H1 (cell line): ENCODE data around the gene ARHGEF11. TPM values are rescaled to one million over a fixed set of nuclear protein-coding genes. Genes with fewer than 3 reads are reported as not detected.

ENCODE experiments used
- CHD2 ChIP-seq: IDR thresholded peaks from 2 replicates; pipeline ENCODE4 v1.6.1; 2012; ENCODE audit warnings: low read length, improper control_type of control experiment
- FOSL1 ChIP-seq: IDR thresholded peaks from 2 replicates; pipeline ENCODE4 v1.6.1; 2011; ENCODE audit warnings: mild to moderate bottlenecking, low read depth, low read length, moderate library complexity; ENCODE audit not compliant: insufficient read depth
- HDAC2 ChIP-seq, 2 experiments: fragments of 300-600 bp in 1 of 2; sonication (generic) in 1 of 2; IDR thresholded peaks; 2 replicates each; pipeline ENCODE4 v1.6.1; 2011 to 2012; ENCODE audit warnings: low read depth in 2 of 2, low read length in 2 of 2, mild to moderate bottlenecking in 2 of 2, moderate library complexity in 2 of 2, borderline replicate concordance in 1 of 2, inconsistent platforms in 1 of 2
- POLR2A ChIP-seq, 2 experiments: IDR thresholded peaks; 1 replicate in 1 of 2; 2 replicates in 1 of 2; pipeline ENCODE4 v1.6.1; 2011; ENCODE audit warnings: low read depth in 2 of 2, low read length in 2 of 2, mild to moderate bottlenecking in 2 of 2; ENCODE audit errors: control extremely low read depth in 1 of 2
- SAP30 ChIP-seq: fragments of 300-600 bp; sonication (generic); IDR thresholded peaks from 2 replicates; pipeline ENCODE4 v1.7.1; 2012; ENCODE audit warnings: low read length, moderate library complexity, mild to moderate bottlenecking, inconsistent platforms; ENCODE audit not compliant: insufficient read depth, insufficient replicate concordance
- SIX5 ChIP-seq: IDR thresholded peaks from 2 replicates; pipeline ENCODE4 v1.6.1; 2011; ENCODE audit warnings: mild to moderate bottlenecking, low read depth, low read length
- polyA plus RNA-seq, 7 experiments: library from polyadenylated mRNA; depleted of rRNA in 3 of 7; stranded (reverse) in 5 of 7; unstranded in 2 of 7; fragments of >200 nt in 5 of 7; fragments of 200-250 nt in 2 of 7; gene quantifications; 1 replicate in 5 of 7; 2 replicates in 1 of 7; 4 replicates in 1 of 7; pipeline versions ENCODE4 v1.2.1 to v1.2.3, GENCODE V29; 2011 to 2013; ENCODE audit warnings: missing spikeins in 2 of 7, mixed read lengths in 2 of 7
- total RNA-seq: library from RNA; stranded (reverse); fragmentation: NEBNext Ultra II Directional; extraction: Animal tissue kit (Norgen Biotek cat#: 25700); gene quantifications from 2 replicates; pipeline ENCODE4 v1.2.1, GENCODE V29; 2021

The ARHGEF11 gene
- total and polyA plus RNA-seq, 2 of the 8 experiments (the other 6 are each of a cell fraction or from before 2014, with no cell fraction given) = 19.9 to 33.1 TPM

- TF ChIP-seq FOSL1 = no peak
- TF ChIP-seq HDAC2 (IDR thresholded peaks at IDR 0.05; ENCODE audit: borderline replicate concordance in 1 of 2, low read depth in 2 of 2, low read length in 2 of 2) = no peak
- TF ChIP-seq SIX5 = no peak
- no peak for TF ChIP-seq SAP30
- TF ChIP-seq CHD2 = no peak
- no peak for TF ChIP-seq POLR2A (IDR thresholded peaks at IDR 0.05; ENCODE audit: control extremely low read depth in 1 of 2, low read depth in 2 of 2, low read length in 2 of 2)
Measured at GRCh38 chr1:156936721-156937220, 108.8 kb downstream of the ARHGEF11 start (continued).
